ENCODE measurements around the gene DHRSX.

GRCh38 chrX:2320580-2321327 is 180.0 kb downstream of the DHRSX start:
- TF ChIP-seq CTCF (IDR thresholded peaks at IDR 0.05), result no peak
- TF ChIP-seq POLR2A (IDR thresholded peaks at IDR 0.05), result no peak
